Muscle of back (tissue), 10 donors: ENCODE data around the gene PM20D1. TPM values are rescaled to one million over a fixed set of nuclear protein-coding genes. Genes with fewer than 3 reads are reported as not detected.

Experiments
- polyA plus RNA-seq, 10 donors: library from polyadenylated mRNA; unstranded; fragments of 120-200 nt; gene quantifications; one replicate each; pipeline ENCODE4 v1.2.1, GENCODE V29; 2013; ENCODE audit not compliant: insufficient read length in 10 of 10

Gene PM20D1
- polyA plus RNA-seq, 10 donors: 0.09 to 0.22 (median 0.13) TPM; not detected in 2

Other genes with a start within 250 kb of the PM20D1 start
- gene ELK4, start 218.1 kb downstream of the PM20D1 start, polyA plus RNA-seq: 10 to 100 TPM; 12.2 to 24.7 (median 17.6) TPM
- 1 to 10 TPM; 2.1 to 3.5 (median 3.0) TPM for gene SLC45A3, start 169.6 kb downstream of the PM20D1 start, polyA plus RNA-seq
- 100 to 1,000 TPM; 191 to 265 (median 230) TPM for gene NUCKS1, start 100.0 kb downstream of the PM20D1 start, polyA plus RNA-seq
- gene RAB29, start 74.7 kb downstream of the PM20D1 start, polyA plus RNA-seq: 1 to 10 TPM; 2.8 to 5.3 (median 4.2) TPM
- gene SLC41A1, start 36.9 kb downstream of the PM20D1 start, polyA plus RNA-seq: 10 to 100 TPM; 23.0 to 40.8 (median 29.9) TPM
- gene SLC26A9, start 93.3 kb upstream of the PM20D1 start, polyA plus RNA-seq: under 1 TPM in 8 of 10 donors, not detected in 2; 0.04 to 0.14 (median 0.12) TPM
- gene RAB7B, start 153.3 kb upstream of the PM20D1 start, polyA plus RNA-seq: 10 to 100 TPM in 4 of 10 donors, 1 to 10 TPM in 6; 7.9 to 16.2 (median 9.2) TPM
- 1 to 10 TPM in 1 of 10 donors, under 1 TPM in 9; 0.09 to 1.2 (median 0.33) TPM for gene CTSE, start 173.8 kb upstream of the PM20D1 start, polyA plus RNA-seq
- gene RHEX, start 203.0 kb upstream of the PM20D1 start, polyA plus RNA-seq: 1 to 10 TPM in 3 of 10 donors, under 1 TPM in 7; 0.22 to 1.3 (median 0.75) TPM